PC-9 (cell line): ENCODE results near the gene GMDS. TPM values are rescaled to one million over a fixed set of nuclear protein-coding genes. Genes with fewer than 3 reads are reported as not detected.

Experiments used
- BruUV-seq: library from RNA; stranded (reverse); fragments of 400-500 nt; replicated peaks from 2 replicates; lab custom pipeline; 2021; lab: Mats Ljungman, UMichigan
- CTCF ChIA-PET: fragments of 300-600 bp; sonication (Branson Sonifier 250); formaldehyde crosslinking; loops from one replicate; lab custom pipeline; 2022; ENCODE audit warnings: antibody characterized with exemption; lab: Charles Lee
- POLR2A ChIA-PET: fragments of 300-600 bp; sonication (Branson Sonifier 250); formaldehyde crosslinking; loops from one replicate; lab custom pipeline; 2022; ENCODE audit warnings: antibody characterized with exemption; ENCODE audit not compliant: unreplicated experiment; lab: Charles Lee
- DNase-seq, 2 experiments: peaks; one replicate each; pipeline versions ENCODE4 v3.0.0 to v3.0.0-alpha.2; 2015 to 2022; ENCODE audit warnings: mixed read lengths in 1 of 2
- H2AFZ ChIP-seq: fragments of 200-600 bp; sonication (generic); 2 replicates; pipeline ENCODE4 v1.8.1; 2017; ENCODE audit warnings: antibody characterized with exemption
- H3F3A ChIP-seq: fragments of 200-600 bp; sonication (generic); 2 replicates; pipeline ENCODE4 v1.8.1; 2017; ENCODE audit warnings: antibody characterized with exemption, mild to moderate bottlenecking, low read depth; ENCODE audit not compliant: insufficient read depth
- H3K27ac ChIP-seq: fragments of 200-600 bp; sonication (generic); 2 replicates; pipeline ENCODE4 v1.6.1; 2016; ENCODE audit warnings: mixed run types
- H3K27me3 ChIP-seq: fragments of 200-600 bp; sonication (generic); 2 replicates; pipeline ENCODE4 v1.6.1; 2016; ENCODE audit warnings: low read depth, mixed run types; ENCODE audit not compliant: insufficient read depth
- H3K36me3 ChIP-seq: fragments of 200-600 bp; sonication (generic); 2 replicates; pipeline ENCODE4 v1.6.1; 2016; ENCODE audit warnings: low read depth, mixed run types
- H3K4me1 ChIP-seq: fragments of 200-600 bp; sonication (generic); replicated peaks from 2 replicates; pipeline ENCODE4 v1.6.1; 2016; ENCODE audit warnings: mixed run types; ENCODE audit not compliant: insufficient read depth
- H3K4me2 ChIP-seq: fragments of 200-600 bp; sonication (generic); 2 replicates; pipeline ENCODE4 v1.6.1; 2017; ENCODE audit warnings: mixed run types
- H3K4me3 ChIP-seq: fragments of 200-600 bp; sonication (generic); 2 replicates; pipeline ENCODE4 v1.6.1; 2016; ENCODE audit warnings: mixed run types
- H3K79me2 ChIP-seq: fragments of 200-600 bp; sonication (generic); 2 replicates; pipeline ENCODE4 v1.6.1; 2017; ENCODE audit warnings: low read depth, mixed run types
- H3K9me2 ChIP-seq: fragments of 200-600 bp; sonication (generic); 2 replicates; pipeline ENCODE4 v1.8.1; 2017; ENCODE audit warnings: mild to moderate bottlenecking; ENCODE audit not compliant: insufficient read depth
- H3K9me3 ChIP-seq: fragments of 200-600 bp; sonication (generic); 2 replicates; pipeline ENCODE4 v1.8.1; 2016; ENCODE audit warnings: low read depth; ENCODE audit not compliant: insufficient read depth
- H4K20me1 ChIP-seq: fragments of 200-600 bp; sonication (generic); 2 replicates; pipeline ENCODE4 v1.8.1; 2017; ENCODE audit not compliant: insufficient read depth
- CTCF ChIP-seq: fragments of 200-600 bp; sonication (generic); conservative IDR thresholded peaks from 2 replicates; pipeline ENCODE4 v1.6.1; 2017; ENCODE audit warnings: mixed run types, antibody characterized with exemption, mild to moderate bottlenecking, moderate library complexity
- EZH2 ChIP-seq: fragments of 200-600 bp; sonication (generic); IDR thresholded peaks from 2 replicates; pipeline ENCODE4 v1.8.0; 2017; ENCODE audit warnings: antibody characterized with exemption, low read depth
- intact Hi-C: fragments of 100-400 bp; cut with micrococcal nuclease; formaldehyde crosslinking; loops from one replicate; pipeline ENCODE4 v1.10.0; 2022; ENCODE audit not compliant: unreplicated experiment
- total RNA-seq: library from RNA; stranded (reverse); gene quantifications from 2 replicates; pipeline ENCODE4 v1.2.3, GENCODE V29; 2021

Gene GMDS
- total RNA-seq, 1 experiment from 2014 or later, result 30.1 TPM

GRCh38 chr6:1612974-1613306, 632.5 kb downstream of the GMDS start:
- intact Hi-C loops, result loop anchor here (2.0 kb wide), 1 partner anchor 24 kb away; no protein-coding TSS in a partner anchor
- Histone ChIP-seq H3K9me2 (no peaks in the 10 kb centered on the region), H3K9me3 (no peaks in the 10 kb centered on the region), H3K4me2 (peak overlapping the region; percentile 89), H3K27ac (peak overlapping the region; percentile 41; the same call in 1 of the 2 replicates), H3K4me1 (no peaks in the 10 kb centered on the region; the same call in 1 of the 2 replicates), H3F3A (0 out of 2 replicates have a peak, but pooled peaks cover 4% of the 10 kb centered on the region), H2AFZ (no peak overlapping the region), H3K36me3 (no peaks in the 10 kb centered on the region), H3K79me2 (peaks cover 43% of the 10 kb centered on the region), H3K4me3 (peak overlapping the region; percentile 89), H3K27me3 (no peaks in the 10 kb centered on the region), H4K20me1 (no peaks in the 10 kb centered on the region)
- BruUV-seq, result no TSS peak
- no peak for TF ChIP-seq CTCF
- TF ChIP-seq EZH2, result no peak
- DNase-seq, result no peak
- CTCF ChIA-PET, result no interaction called here
- POLR2A ChIA-PET, result no interaction called here

- H3K27me3 ChIP-seq, result no peaks in the 10 kb centered on the region
- H3F3A ChIP-seq, result 0 out of 2 replicates have a peak, but pooled peaks cover 4% of the 10 kb centered on the region
- no peaks in the 10 kb centered on the region for H3K9me3 ChIP-seq
- no peaks in the 10 kb centered on the region for H3K9me2 ChIP-seq
- no peaks in the 10 kb centered on the region; the same call in 1 of the 2 replicates for H3K4me1 ChIP-seq
- intact Hi-C loops, result loop anchor here (2.0 kb wide), 1 partner anchor 24 kb away; no protein-coding TSS in a partner anchor
- H3K4me3 ChIP-seq, result peak overlapping the region; percentile 89
- no peaks in the 10 kb centered on the region for H4K20me1 ChIP-seq
- no TSS peak for BruUV-seq
- no peak overlapping the region for H2AFZ ChIP-seq
- ChIA-PET CTCF (interaction anchor here (0.7 to 0.8 kb wide), 3 partner anchors 15 to 374 kb away, joined by 3 to 4 read pairs (median 3); no protein-coding TSS in a partner anchor), POLR2A (interaction anchor here (0.7 kb wide), 1 partner anchor 114 kb away, joined by 3 read pairs; no protein-coding TSS in a partner anchor)
- H3K79me2 ChIP-seq, result peaks cover 43% of the 10 kb centered on the region
- peak overlapping the region; percentile 89 for H3K4me2 ChIP-seq
- no peaks in the 10 kb centered on the region for H3K36me3 ChIP-seq
- no peak for TF ChIP-seq EZH2
- no peak for TF ChIP-seq CTCF
- H3K27ac ChIP-seq, result peak overlapping the region; percentile 41
- DNase-seq, result no peak
Observed at GRCh38 chr6:1612299-1612973, 633.0 kb downstream of the GMDS start.

- H2AFZ ChIP-seq, result no peak overlapping the region
- H4K20me1 ChIP-seq, result no peaks in the 10 kb centered on the region
- BruUV-seq, result TSS peak; percentile 50
- no peak for TF ChIP-seq EZH2
- H3K36me3 ChIP-seq, result no peaks in the 10 kb centered on the region
- no peaks in the 10 kb centered on the region; the same call in 1 of the 2 replicates for H3K4me1 ChIP-seq
- intact Hi-C loops, result loop anchor here (2.0 kb wide), 1 partner anchor 25 kb away; no protein-coding TSS in a partner anchor
- POLR2A ChIA-PET, result interaction anchor here (0.6 to 0.8 kb wide), 5 partner anchors 14 to 929 kb away, joined by 3 to 10 read pairs (median 5); no protein-coding TSS in a partner anchor
- no peaks in the 10 kb centered on the region for H3K9me3 ChIP-seq
- peak in 1 of 2 experiments; percentile 25 for DNase-seq
- H3K4me2 ChIP-seq, result peak overlapping the region; percentile 89
- peaks cover 43% of the 10 kb centered on the region for H3K79me2 ChIP-seq
- 0 out of 2 replicates have a peak, but pooled peaks cover 4% of the 10 kb centered on the region for H3F3A ChIP-seq
- H3K27me3 ChIP-seq, result no peaks in the 10 kb centered on the region
- peak overlapping the region; percentile 41 for H3K27ac ChIP-seq
- CTCF ChIA-PET, result interaction anchor here (0.6 to 0.8 kb wide), 6 partner anchors 14 to 373 kb away, joined by 3 to 5 read pairs (median 4); no protein-coding TSS in a partner anchor
- peak overlapping the region; percentile 89 for H3K4me3 ChIP-seq
- no peaks in the 10 kb centered on the region for H3K9me2 ChIP-seq
Observed at GRCh38 chr6:1611572-1612298, 633.7 kb downstream of the GMDS start.
